Measurements from ENCODE around the gene INKA2.

Gene INKA2

GRCh38 chr1:111750856-111751255, 11.7 kb upstream of the INKA2 start:
- TF ChIP-seq POLR2A (IDR thresholded peaks at IDR 0.05; ENCODE audit: extremely low read depth, insufficient read length) (no peak), MAX (IDR thresholded peaks at IDR 0.05; ENCODE audit: low read depth, low read length) (no peak), CTCF (IDR thresholded peaks at IDR 0.05; ENCODE audit: low read depth, low read length) (no peak), MYC (IDR thresholded peaks at IDR 0.05; ENCODE audit: low read depth, low read length) (no peak)
- no peak overlapping the region for H3K4me3 ChIP-seq (ENCODE audit: low read depth, low read length)
- DNase-seq (ENCODE audit: low read depth), result no peak

DNA sequence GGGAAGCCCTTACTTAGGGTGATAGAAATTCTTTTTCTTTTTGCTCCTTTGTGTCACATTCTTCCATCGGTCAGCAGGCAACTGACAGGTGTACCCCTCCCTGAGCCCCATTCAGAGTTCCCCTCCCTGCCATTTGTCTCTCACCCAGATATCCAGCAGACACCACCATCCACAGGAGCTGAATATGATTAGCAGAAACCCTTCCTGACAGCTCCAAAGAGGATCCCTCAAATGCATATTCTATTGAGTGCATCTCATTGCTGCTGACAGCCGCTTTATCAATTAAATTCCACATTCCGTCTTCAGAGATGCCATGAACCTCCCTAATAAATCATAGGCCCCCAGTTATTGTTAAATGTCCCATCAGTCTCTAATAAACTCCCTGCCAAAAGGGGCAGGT, 10.4 kb upstream of the INKA2 start:
- TF ChIP-seq MYC (IDR thresholded peaks at IDR 0.05; ENCODE audit: low read depth, low read length) (no peak), MAX (IDR thresholded peaks at IDR 0.05; ENCODE audit: low read depth, low read length) (no peak), CTCF (IDR thresholded peaks at IDR 0.05; ENCODE audit: low read depth, low read length) (no peak), POLR2A (IDR thresholded peaks at IDR 0.05; ENCODE audit: extremely low read depth, insufficient read length) (no peak)
- H3K4me3 ChIP-seq (ENCODE audit: low read depth, low read length), result no peak overlapping the region
- no peak for DNase-seq (ENCODE audit: low read depth)

GRCh38 chr1:111747947-111748346, 8.8 kb upstream of the INKA2 start:
- TF ChIP-seq CTCF (IDR thresholded peaks at IDR 0.05; ENCODE audit: low read depth, low read length), result no peak
- no peak for TF ChIP-seq POLR2A (IDR thresholded peaks at IDR 0.05; ENCODE audit: extremely low read depth, insufficient read length)
- TF ChIP-seq MYC (IDR thresholded peaks at IDR 0.05; ENCODE audit: low read depth, low read length), result no peak
- TF ChIP-seq MAX (IDR thresholded peaks at IDR 0.05; ENCODE audit: low read depth, low read length), result no peak
- no peak overlapping the region for H3K4me3 ChIP-seq (ENCODE audit: low read depth, low read length)
- DNase-seq (ENCODE audit: low read depth), result no peak

DNA sequence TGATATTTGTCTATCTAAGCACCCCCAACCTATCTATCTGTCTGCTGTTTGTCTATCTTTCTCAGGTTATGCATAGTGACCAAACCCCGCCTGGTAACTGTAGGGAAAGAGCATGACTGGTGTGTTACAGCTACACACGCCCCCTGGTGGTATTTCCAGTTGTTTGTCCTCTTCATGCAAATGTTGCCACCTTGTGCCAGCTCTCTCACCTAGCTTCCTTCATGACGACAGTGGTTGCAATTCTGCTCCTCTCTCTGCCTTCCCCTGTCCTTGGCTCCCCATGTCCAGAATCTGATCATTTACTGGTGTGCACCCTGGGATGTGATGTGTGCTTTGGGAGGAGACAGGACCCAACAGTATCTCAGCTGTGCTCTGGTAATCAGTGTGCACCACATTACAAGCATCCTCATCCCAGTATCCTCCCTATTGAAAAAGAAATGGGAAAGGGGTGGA, 8.1 kb upstream of the INKA2 start:
- TF ChIP-seq MYC (IDR thresholded peaks at IDR 0.05; ENCODE audit: low read depth, low read length) (no peak), CTCF (IDR thresholded peaks at IDR 0.05; ENCODE audit: low read depth, low read length) (peak; percentile 76), POLR2A (IDR thresholded peaks at IDR 0.05; ENCODE audit: extremely low read depth, insufficient read length) (no peak), MAX (IDR thresholded peaks at IDR 0.05; ENCODE audit: low read depth, low read length) (peak; percentile 54; the same call in 1 of the 2 replicates)
- peak; percentile 87 for DNase-seq (ENCODE audit: low read depth)
- H3K4me3 ChIP-seq (ENCODE audit: low read depth, low read length), result no peak overlapping the region

DNA sequence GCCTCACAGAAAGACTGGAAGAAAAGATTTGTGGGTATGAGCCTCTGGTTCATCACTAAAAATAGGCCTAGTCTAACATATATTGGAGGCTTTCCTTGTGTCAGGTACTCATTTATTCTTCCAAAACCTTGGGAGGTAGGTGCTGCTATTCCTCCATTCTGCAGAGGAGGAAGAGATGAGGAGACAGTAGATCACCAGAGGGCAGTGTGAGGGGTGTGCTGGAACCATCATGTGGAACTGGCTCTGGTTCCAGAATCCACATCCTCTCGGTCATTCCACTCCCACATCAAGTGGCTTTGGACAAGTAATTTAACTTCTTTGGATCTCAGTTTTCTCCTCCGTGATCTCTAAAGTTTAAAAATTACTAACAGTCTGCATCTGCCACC, 7.4 kb upstream of the INKA2 start:
- TF ChIP-seq POLR2A (IDR thresholded peaks at IDR 0.05; ENCODE audit: extremely low read depth, insufficient read length) (no peak), MAX (IDR thresholded peaks at IDR 0.05; ENCODE audit: low read depth, low read length) (no peak)
- no peak overlapping the region for H3K4me3 ChIP-seq (ENCODE audit: low read depth, low read length)
- DNase-seq (ENCODE audit: low read depth), result no peak

DNA sequence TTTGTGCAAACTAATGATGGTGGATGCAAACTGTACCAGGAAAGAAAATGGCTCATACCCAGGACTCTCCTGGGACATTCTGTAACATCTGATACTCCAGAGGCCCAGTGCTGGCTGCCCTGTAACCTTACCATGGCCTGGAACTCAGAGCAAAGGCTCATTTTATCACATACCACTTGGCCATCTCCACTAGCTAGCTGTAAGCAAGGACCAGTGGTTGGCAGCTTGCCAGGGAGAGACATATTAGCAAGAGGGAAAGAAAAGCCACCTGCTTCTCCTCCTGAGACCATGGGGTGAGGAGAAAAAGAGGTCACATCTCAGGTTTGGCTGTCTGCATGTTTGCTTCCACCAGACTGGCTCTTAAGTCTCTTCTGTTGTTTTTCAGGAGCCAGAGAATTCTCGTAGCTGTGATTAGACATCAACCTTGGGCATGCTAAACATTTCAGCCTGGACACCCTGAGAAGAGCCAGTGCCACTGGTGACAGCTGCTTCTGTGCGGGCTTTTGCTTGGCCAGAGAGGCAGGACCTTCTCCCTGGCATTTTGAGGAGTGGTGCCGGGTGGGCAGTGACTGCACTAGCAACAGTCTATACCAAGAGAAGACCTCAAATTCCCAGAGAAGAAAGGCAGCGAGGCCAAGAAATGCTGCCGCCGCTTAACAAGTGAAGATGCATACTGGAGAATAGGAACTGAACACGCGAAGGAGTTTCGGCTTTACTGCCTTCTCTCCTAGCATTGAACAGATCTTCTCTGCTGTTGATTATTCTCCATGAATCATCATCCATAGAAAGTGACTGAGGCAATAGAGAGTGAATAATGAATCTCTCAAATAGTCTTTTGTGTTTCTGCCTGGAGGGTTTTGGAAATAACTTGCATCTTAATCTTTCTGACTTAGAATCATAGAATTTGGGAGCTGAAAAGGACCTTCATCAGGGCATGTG, 6.7 kb upstream of the INKA2 start:
- TF ChIP-seq MAX (IDR thresholded peaks at IDR 0.05; ENCODE audit: low read depth, low read length), result no peak
- no peak for DNase-seq (ENCODE audit: low read depth)
- H3K4me3 ChIP-seq (ENCODE audit: low read depth, low read length), result no peak overlapping the region
